Ammon's horn (tissue), 1 donor: ENCODE measurements around the gene CDC34.
A peak's percentile ranks its signal among the peaks of the same experiment; 100 is the strongest.
"Not testable (repeated sequence)": the region's sequence is repeated elsewhere in the genome, so short reads cannot be mapped to it uniquely, and the experiment has no call there.

ENCODE experiments used
- DNase-seq: peaks from one replicate; pipeline ENCODE4 v3.0.0-alpha.2; 2016; ENCODE audit warnings: low spot score

CDC34 gene

DNA sequence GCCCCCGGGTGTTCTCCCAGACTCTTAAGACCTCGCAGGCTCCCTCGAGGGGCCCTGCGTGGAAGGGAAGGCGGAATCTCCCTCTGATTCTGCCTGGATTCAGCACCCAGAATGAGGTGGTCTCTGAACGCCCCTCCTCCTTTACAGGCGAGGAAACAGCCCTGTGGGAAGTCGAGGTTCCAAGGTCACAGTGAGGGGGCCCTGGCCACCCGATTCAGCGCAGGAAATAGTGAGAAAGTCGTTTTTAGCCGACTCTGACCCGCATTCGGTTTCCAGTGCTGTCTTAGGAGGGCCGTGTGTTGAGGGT, 41.9 kb downstream of the CDC34 start:
- DNase-seq: no peak

DNA sequence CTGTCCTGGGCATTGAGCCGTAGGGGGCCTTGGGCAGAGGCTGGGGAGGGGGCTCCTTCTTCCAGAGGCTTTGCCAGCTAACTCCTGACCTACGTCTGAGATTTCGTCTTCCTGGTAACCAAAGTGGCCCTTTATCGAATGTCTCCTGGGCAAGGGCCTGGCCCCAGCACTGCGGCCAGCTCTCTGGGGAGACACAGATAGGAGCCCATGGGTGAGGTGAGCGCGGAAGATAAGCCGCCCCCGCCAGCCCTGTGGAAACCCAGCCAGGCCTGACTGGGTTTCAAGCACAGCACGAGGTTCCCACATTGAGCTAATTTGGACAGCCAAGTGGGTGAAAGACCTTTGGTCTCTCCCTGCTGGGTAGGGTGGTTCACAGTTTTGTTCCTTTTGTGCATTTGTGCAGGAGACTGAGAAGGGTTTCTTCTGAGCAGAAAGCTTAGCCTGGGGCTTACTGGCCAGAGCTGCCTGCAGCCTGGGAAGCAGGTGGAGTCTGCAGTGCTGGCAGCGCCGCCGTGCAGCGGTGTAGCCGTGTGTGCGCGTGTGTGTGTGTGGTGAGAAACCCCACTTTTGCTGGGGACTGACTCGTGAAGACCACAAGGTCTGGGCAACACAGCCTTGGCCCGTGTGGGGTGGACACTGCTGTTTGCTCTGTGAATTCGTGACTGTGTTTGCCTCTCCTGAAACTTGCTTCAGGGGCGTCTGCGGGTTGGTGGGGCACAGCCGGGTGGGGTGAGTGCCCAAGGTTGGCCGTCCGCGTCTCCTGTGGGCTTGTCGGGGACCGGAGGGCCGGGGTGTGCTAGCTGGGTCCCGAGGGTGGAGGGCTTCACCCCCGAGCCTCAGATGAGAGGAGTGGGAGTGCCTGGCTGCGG, 43.3 kb downstream of the CDC34 start:
- peak; percentile 69 for DNase-seq

DNA sequence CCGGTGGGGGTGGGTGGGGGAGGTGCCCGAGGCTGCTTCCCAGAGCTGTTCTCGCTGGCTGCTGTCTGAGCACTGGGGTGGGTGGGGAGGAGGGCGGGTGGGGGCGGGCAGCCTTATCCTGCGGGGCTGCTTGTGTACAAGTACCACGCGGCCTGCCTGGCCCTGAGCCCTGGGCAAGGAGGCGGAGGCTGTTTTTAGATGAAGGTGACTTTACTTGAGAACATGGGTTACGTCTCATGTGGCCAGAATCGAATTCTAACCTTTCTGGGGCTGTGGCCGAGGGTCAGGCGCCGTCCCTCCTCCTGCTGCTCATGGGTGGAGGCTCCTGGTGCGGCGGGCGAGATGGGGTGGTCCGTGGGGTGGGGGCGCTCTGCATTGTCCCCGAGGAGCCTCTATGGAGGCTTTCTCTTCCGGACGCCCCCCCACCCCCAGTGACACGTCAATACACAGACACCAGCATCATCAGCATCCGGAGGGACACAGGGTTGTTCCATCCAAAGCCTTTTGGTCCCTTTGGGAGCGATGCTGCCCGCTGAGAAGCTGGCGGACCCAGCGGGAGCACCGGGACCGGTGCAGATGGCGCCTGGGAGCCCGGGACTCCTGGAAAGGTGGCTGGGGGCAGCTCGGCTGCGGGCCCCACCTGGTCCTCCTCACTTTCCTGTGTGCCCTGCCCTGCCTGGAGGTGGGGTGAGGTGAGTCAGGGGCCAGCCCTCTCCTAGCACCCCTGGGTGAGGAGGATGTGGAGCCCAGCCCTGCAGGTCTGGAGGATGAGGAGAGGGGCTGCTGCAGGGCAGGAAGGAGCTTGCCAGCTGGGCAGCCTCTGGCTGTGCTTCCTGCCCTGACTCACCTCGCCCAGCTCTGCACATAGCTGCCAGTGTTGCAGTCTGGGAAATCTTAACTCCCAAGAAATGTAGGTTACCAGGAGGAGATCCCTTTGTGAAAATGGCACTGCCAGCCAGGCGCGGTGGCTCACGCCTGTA, 44.3 kb downstream of the CDC34 start:
- DNase-seq: peak; percentile 66

DNA sequence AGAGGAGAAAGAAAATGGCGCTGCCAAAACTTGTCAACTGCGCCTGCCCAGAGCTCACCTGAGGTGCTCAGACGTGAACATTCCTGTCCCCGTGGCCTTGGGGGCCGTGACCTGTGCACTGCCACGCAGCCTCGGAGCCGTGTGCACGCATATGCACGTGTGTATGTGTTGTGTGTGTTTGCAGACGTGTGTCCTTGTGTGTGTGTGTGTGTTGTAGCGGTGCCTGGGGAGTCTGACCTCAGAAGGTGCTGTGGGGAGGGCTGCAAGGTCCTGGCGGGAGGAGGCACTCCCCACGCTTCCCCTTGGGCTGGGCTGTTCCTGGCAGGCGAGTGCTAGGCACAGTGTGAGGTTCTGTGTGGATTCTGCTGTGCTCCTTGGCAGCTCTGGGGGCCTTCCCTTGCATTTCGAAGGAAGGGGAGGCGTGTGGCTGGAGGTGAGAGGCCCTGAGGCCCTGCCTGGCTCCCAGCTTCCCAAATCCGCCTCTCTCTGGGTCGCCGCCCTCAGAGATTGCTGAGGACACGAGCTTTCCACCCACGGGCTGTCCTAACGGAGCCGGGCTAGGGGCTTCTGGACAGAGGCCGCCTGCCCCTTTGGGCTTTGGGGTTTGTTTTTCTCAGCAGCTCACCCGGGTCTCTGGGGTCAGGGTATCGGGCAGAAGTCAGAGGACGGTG, 45.3 kb downstream of the CDC34 start:
- no peak for DNase-seq

DNA sequence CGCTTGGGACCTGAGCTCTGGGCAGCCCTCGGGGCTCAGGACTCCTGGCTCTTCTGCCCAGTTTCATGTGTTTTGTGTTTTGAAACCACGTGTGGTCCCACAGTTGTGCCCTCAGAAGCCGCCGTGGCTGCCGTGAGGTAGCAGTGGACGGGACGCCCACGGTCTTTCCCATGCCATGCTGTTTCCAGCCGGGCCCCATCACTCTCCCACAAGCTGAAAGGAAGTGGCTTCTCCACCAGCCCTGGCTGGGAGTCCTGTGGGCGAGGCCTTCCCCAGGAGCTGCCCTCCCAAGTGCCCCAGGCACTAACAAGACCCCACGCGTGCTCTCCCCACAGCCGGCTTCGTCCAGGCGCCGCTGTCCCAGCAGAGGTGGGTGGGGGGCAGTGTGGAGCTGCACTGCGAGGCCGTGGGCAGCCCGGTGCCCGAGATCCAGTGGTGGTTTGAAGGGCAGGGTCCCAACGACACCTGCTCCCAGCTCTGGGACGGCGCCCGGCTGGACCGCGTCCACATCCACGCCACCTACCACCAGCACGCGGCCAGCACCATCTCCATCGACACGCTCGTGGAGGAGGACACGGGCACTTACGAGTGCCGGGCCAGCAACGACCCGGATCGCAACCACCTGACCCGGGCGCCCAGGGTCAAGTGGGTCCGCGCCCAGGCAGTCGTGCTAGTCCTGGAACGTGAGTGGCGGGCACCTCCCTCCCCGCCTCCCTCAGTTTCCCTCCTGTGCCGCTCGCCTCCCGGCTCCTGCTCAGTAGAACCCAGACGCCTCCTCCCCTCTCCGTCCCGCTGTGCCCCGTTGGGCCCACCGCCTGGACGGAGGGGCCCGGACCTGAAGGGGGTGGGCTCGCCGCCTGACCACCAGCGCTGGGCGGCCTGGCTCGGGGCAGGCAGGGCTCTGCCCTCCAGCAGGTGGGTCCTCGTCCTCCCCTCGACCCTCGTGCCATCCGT, 46.2 kb downstream of the CDC34 start:
- no peak for DNase-seq

DNA sequence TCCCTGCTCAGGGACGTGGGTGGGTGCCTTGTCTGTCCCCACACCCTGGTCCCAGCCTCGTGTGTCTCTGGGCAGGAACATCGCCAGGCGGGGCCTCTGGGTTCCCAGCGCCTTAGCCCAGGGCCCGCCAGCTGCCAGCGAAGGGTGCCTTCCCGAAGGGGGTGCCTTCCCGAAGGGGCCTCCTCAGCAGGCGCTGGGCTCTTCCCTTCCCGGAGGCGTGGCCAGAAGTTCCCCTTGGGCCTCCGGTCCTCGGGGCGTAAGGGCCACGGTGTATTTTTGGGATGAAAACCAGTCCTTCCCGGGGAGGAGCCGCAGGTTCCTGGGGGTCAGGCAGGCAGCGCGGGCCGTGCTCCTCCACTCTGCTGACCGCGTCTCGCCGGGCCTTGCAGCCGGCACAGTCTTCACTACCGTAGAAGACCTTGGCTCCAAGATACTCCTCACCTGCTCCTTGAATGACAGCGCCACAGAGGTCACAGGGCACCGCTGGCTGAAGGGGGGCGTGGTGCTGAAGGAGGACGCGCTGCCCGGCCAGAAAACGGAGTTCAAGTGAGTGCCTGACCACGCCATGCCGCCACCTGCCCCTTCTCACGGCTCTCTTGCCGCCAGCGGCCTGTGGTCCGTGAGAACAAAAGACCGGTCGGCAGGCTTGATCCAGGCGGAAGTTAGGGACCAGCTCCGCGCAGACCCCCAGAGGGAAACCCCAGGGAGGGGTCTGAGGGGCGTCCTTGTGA, 47.7 kb downstream of the CDC34 start:
- no peak for DNase-seq

DNA sequence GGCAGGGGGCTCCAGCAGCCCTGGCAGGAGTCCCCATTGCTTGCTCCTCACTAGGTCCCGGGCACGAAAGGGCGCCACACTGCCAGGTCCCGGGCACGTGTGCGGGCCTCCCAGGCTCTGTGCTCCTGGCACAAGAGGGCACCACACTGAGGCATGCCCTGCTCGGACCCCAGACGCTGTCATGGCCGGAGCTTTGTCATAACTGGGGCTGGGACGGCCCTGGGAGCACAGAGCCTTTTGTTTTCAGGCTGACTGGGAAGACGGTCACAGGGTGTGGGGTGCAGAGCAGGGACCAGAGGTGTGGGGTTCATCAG, 48.2 kb downstream of the CDC34 start:
- DNase-seq: no peak

DNA sequence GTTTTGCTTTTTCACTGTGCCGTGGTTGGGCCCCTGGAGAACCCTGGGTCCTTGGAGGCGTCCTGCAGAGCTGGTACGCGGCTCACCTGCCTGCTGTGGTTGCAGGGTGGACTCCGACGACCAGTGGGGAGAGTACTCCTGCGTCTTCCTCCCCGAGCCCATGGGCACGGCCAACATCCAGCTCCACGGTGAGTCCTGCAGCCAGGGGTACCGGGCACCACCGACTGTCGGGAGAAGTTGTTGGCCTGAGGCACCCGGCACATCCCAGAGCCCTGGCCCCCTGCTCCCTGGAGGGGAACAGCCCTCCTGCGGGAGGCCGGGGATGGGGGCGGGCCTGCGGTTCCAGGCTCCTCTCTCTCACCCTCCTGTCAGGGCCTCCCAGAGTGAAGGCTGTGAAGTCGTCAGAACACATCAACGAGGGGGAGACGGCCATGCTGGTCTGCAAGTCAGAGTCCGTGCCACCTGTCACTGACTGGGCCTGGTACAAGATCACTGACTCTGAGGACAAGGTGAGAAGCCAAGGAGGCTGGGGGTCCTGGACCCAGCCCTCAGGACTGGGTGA, 48.8 kb downstream of the CDC34 start:
- no peak for DNase-seq

DNA sequence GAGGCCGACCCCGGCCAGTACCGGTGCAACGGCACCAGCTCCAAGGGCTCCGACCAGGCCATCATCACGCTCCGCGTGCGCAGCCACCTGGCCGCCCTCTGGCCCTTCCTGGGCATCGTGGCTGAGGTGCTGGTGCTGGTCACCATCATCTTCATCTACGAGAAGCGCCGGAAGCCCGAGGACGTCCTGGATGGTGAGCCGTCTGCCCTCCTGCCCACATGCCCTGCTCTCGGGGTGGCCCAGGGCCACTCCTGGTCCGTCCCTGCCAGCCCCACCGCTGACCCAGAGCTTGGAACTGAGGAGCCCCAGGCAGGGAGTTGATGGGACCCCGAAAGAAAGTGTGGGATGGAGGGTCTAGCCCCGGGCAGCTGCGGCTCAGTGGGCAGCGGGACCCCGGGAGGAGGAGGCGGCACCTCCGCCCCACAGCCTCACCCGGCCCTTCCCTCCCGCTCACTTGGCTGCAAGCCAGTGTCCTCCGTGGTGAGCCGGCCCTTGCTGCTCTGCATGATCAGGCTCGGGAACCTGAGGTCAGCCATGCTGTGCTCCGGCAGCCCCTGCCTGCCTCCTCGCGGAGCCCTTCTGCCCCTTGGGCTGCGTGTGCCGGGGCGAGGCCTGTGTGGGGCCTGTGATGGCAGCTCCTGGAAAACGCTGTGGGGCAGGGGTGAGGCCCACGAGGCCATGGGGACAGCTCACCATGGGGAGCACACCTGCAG, 50.0 kb downstream of the CDC34 start:
- no peak for DNase-seq

DNA sequence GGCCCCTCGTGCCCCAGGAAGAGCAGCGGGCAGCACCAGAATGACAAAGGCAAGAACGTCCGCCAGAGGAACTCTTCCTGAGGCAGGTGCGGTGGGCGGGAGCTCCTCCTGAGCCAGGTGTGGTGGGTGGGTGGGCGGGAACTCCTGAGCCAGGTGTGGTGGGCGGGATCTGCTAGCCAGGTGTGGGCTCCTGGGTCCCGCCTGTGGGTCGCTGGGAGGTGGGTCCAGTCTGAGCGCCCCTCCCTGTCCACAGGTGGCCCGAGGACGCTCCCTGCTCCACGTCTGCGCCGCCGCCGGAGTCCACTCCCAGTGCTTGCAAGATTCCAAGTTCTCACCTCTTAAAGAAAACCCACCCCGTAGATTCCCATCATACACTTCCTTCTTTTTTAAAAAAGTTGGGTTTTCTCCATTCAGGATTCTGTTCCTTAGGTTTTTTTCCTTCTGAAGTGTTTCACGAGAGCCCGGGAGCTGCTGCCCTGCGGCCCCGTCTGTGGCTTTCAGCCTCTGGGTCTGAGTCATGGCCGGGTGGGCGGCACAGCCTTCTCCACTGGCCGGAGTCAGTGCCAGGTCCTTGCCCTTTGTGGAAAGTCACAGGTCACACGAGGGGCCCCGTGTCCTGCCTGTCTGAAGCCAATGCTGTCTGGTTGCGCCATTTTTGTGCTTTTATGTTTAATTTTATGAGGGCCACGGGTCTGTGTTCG, 51.1 kb downstream of the CDC34 start:
- DNase-seq: no peak

DNA sequence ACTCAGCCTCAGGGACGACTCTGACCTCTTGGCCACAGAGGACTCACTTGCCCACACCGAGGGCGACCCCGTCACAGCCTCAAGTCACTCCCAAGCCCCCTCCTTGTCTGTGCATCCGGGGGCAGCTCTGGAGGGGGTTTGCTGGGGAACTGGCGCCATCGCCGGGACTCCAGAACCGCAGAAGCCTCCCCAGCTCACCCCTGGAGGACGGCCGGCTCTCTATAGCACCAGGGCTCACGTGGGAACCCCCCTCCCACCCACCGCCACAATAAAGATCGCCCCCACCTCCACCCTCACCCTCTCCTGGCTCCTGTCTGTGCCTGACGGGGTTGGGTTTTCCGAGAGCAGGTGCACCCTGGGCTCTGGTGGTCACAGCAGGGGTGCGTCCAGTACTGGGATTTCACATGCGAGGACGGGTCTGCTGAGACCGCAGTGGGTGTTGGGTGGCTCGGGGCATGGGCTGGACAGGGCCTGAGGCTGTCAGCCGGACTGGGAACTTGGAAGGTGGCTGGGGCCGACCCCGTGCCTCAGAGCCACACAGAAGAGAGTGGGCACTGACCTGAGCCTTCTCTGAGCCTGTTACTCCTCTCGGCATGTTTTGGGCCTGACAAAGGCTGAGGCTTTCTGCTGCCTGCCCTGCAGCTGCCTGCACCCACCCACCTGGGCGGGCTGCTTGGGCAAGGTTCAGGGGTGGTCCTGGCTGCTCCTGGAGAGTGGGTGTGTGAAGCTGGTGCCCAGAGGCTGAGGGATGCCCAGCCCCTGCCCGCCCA, 51.8 kb downstream of the CDC34 start:
- no peak for DNase-seq

DNA sequence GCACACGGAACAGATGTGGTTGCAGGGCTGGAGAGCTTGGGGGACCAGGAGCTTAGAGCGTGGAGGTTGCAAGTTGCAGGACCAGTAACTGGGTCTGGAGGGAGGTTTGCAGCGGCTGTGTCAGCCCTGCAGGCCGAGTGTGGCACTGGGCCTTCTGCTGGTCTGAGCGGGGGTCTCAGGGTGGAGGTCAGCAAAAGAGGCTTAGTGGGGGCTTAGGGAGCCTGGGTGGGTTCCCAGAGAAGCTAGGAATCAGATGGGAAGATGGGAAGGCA, 52.3 kb downstream of the CDC34 start:
- no peak for DNase-seq

DNA sequence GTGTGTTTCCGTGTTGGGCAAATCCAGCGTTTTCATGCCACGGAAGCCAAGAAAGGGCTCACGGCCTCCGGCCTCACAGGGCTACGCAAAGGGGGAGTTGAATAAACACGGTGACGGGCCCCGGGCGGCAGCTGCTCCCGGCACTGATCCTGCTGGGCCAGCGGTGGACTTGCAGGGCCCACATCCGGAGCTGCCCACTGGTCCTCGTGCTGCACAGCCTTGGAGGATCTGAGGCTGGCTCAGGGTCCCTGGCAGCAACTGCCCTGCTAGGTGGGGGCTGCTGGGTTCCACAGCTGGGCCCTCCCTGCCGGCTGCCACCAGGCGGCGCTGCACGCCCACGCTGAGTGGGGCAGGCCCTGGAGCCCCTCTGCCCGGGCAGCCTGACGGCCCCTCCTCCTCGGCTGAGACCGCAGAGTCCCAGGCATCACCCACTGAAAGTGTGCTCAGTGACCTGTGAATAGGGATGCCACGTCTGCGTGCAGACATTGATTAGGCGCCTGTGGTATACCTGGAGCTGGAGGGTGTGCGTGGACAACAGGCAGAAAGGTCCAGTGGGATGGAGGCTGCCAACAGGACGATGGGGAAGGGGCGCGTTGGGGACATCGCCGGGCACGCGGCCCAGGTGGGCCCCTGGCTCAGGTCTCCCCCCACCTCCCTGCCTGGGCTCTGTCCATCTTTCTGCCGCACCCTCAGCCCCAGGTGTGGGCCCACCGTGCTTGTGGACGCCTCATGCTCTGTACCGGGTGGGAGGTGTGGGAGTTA, 52.9 kb downstream of the CDC34 start:
- DNase-seq: peak; percentile 74

DNA sequence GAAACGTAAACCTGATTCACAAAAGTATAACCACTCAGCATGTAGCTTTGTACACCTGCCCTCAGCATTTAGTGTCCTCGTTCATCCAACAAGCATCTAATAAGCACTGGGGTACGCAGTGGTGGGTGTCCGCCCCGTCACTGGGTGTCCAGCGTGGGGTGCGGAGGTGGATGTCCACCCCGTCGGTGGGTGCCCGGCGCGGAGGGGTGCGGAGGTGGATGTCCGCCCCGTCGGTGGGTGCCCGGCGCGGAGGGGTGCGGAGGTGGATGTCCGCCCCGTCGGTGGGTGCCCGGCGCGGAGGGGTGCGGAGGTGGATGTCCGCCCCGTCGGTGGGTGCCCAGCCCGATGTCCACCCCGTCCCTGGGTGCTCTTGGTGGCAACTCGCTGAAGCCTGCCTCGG, 53.6 kb downstream of the CDC34 start:
- DNase-seq: not testable (repeated sequence)

DNA sequence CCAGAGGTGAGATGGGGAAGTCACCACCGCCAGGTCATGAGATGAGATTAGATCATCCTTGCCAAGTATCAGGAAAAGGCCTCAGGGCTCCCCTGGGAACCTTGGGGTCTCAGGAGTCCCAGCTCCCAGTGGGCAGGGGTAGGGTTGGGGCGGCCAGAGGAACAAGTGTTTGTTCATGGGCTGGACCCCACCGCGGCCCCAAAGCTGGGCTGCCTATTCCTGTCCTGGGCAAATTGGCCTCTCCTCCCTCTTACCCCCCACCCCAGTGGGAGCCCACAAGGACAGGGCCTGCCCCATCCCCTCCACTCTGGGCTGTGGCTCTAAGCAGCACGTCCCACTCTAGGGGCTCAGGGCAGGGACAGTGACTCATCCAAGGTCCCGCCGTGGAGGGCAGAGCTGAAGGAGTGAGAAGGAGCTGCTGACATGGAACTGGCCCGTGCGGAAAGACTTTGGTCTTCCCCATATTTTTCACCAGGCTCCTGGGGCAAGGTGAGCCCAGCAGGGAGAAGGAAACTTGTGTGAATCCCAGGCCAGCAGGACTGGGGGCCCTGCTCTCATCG, 54.1 kb downstream of the CDC34 start:
- no peak for DNase-seq

DNA sequence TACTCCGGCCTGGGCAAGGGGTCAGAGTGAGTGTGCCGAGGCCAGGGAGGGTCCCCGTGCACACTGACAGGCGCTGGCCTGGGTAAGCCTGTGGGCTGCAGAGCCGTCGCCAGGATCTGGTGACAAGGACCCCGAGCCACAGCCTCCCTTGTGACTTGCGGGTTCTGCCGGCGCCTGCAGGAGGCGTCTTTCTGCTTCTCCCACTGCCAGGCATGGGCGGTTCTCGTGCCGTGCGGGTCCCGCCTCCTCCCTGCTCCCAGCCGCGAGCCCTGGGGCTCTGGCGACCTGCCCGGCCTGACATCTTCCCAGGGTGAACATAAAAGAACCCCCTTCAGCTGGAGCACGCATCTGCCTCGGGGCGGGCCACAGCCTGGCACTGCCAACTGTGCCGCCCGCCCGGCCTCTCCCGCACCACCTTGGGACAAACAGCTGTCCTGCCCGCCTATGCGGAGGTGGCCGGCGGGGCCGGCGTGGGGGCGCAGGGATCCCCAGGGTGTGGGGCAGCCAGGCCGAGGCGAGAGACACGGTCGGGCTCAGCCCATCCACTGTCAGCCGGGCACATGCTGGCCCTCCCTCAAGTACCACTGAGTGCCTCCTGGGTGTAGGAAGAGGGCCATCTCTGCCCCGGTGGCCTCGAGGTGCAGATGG, 56.7 kb downstream of the CDC34 start:
- peak; percentile 93 for DNase-seq
